Stomach (tissue), 4 donors: Measurements from ENCODE around the gene RAPH1.
"Not testable (repeated sequence)": the region's sequence is repeated elsewhere in the genome, so short reads cannot be mapped to it uniquely, and the experiment has no call there.

Experiments
- POLR2AphosphoS5 ChIP-seq, 3 donors: sonication (generic); formaldehyde crosslinking; IDR thresholded peaks; one replicate each; pipeline ENCODE4 v1.6.1; 2016; ENCODE audit warnings: antibody characterized with exemption in 3 of 3
- TF ChIP-seq, protein P1 (sequence below), 7 experiments: fragments of 450-650 bp in 4 of 7; fragments of 200-600 bp in 3 of 7; sonication (generic) in 3 of 7; IDR thresholded peaks; one replicate each; pipeline ENCODE4 v1.5.1; 2016 to 2019; ENCODE audit warnings: antibody characterized with exemption in 7 of 7, control low read depth in 2 of 7, mild to moderate bottlenecking in 1 of 7

DNA sequence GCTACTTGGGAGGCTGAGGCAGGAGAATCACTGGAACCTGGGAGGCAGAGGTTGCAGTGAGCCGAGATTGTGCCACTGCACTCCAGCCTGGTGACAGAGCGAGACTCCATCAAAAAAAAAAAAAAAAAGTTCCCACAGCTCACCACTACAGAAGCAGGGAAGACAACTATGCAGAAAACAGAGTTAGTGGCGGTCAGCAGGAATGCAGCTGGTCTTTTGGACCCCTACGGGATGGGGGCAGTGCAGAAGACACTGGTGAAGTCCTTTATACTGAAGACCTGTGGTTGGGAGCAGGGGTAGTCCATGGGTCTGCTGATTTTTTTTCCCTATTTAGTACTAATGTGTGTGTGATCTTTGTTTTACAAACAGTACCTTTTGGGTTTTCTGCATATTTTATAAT, 105.5 kb downstream of the RAPH1 start:
- TF ChIP-seq, protein P1, sequence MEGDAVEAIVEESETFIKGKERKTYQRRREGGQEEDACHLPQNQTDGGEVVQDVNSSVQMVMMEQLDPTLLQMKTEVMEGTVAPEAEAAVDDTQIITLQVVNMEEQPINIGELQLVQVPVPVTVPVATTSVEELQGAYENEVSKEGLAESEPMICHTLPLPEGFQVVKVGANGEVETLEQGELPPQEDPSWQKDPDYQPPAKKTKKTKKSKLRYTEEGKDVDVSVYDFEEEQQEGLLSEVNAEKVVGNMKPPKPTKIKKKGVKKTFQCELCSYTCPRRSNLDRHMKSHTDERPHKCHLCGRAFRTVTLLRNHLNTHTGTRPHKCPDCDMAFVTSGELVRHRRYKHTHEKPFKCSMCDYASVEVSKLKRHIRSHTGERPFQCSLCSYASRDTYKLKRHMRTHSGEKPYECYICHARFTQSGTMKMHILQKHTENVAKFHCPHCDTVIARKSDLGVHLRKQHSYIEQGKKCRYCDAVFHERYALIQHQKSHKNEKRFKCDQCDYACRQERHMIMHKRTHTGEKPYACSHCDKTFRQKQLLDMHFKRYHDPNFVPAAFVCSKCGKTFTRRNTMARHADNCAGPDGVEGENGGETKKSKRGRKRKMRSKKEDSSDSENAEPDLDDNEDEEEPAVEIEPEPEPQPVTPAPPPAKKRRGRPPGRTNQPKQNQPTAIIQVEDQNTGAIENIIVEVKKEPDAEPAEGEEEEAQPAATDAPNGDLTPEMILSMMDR (IDR thresholded peaks at IDR 0.05) = not testable (repeated sequence)
- TF ChIP-seq POLR2AphosphoS5 (IDR thresholded peaks at IDR 0.05) = not testable (repeated sequence)
